Neural cell (in vitro differentiated cells): ENCODE measurements around the gene FPGS. TPM values are rescaled to one million over a fixed set of nuclear protein-coding genes. Genes with fewer than 3 reads are reported as not detected.

Source experiments
- H2AFZ ChIP-seq: fragments of 200-600, 300-800 bp; sonication (generic), shearing (Covaris generic); 2 replicates; pipeline ENCODE4 v1.6.0; 2014; ENCODE audit warnings: low read depth, mild to moderate bottlenecking, antibody characterized with exemption, low read length, moderate library complexity
- H3F3A ChIP-seq: fragments of 200-600 bp; shearing (Covaris generic); 2 replicates; pipeline ENCODE4 v1.6.1; 2016; ENCODE audit warnings: mild to moderate bottlenecking, moderate library complexity, mixed read lengths, antibody characterized with exemption, low read length; ENCODE audit not compliant: insufficient read depth, poor library complexity, severe bottlenecking
- H3K27ac ChIP-seq: fragments of 200-600, 300-800 bp; sonication (generic), shearing (Covaris generic); 2 replicates; pipeline ENCODE4 v1.5.1; 2014; ENCODE audit warnings: mild to moderate bottlenecking, low read length, moderate library complexity
- H3K27me3 ChIP-seq: fragments of 300-800, 200-600 bp; sonication (generic), shearing (Covaris generic); 2 replicates; pipeline ENCODE4 v1.6.0; 2014; ENCODE audit warnings: mild to moderate bottlenecking, low read depth, low read length, moderate library complexity; ENCODE audit not compliant: insufficient read depth
- H3K36me3 ChIP-seq: fragments of 300-800, 200-600 bp; sonication (generic), shearing (Covaris generic); 2 replicates; pipeline ENCODE4 v1.5.1; 2014; ENCODE audit warnings: mild to moderate bottlenecking, antibody characterized with exemption, low read length, moderate library complexity; ENCODE audit not compliant: insufficient read depth
- H3K4me2 ChIP-seq: fragments of 300-800, 200-600 bp; sonication (generic), shearing (Covaris generic); 2 replicates; pipeline ENCODE4 v1.6.0; 2014; ENCODE audit warnings: mild to moderate bottlenecking, low read length
- H3K4me3 ChIP-seq: fragments of 300-800, 200-600 bp; sonication (generic), shearing (Covaris generic); 2 replicates; pipeline ENCODE4 v1.5.1; 2014; ENCODE audit warnings: mild to moderate bottlenecking, low read length, moderate library complexity
- H3K79me2 ChIP-seq: fragments of 200-600 bp; shearing (Covaris generic); replicated peaks from 2 replicates; pipeline ENCODE4 v1.6.0; 2014; ENCODE audit warnings: mild to moderate bottlenecking, low read length, moderate library complexity; ENCODE audit not compliant: insufficient read depth
- H3K9ac ChIP-seq: fragments of 300-800, 200-600 bp; sonication (generic), shearing (Covaris generic); 2 replicates; pipeline ENCODE4 v1.6.1; 2016; ENCODE audit warnings: mild to moderate bottlenecking, low read length, mixed read lengths
- H3K9me2 ChIP-seq: fragments of 200-600 bp; shearing (Covaris generic); 2 replicates; pipeline ENCODE4 v1.6.1; 2016; ENCODE audit warnings: mild to moderate bottlenecking, low read length, mixed read lengths; ENCODE audit not compliant: insufficient read depth
- H3K9me3 ChIP-seq: fragments of 200-600, 300-800 bp; sonication (generic), shearing (Covaris generic); 2 replicates; pipeline ENCODE4 v1.6.1; 2016; ENCODE audit warnings: mild to moderate bottlenecking, mixed run types, low read length, moderate library complexity, mixed read lengths
- H4K20me1 ChIP-seq: fragments of 200-600 bp; shearing (Covaris generic); 2 replicates; pipeline ENCODE4 v1.6.1; 2016; ENCODE audit warnings: mild to moderate bottlenecking, mixed run types; ENCODE audit not compliant: insufficient read depth
- CTCF ChIP-seq: fragments of 450-650 bp; IDR thresholded peaks from 2 replicates; pipeline ENCODE4 v1.5.1; 2014; ENCODE audit warnings: antibody characterized with exemption, mild to moderate bottlenecking, moderate library complexity; ENCODE audit not compliant: poor library complexity, severe bottlenecking
- EP300 ChIP-seq: fragments of 450-650 bp; conservative IDR thresholded peaks from 2 replicates; pipeline ENCODE4 v1.6.1; 2014; ENCODE audit warnings: antibody characterized with exemption, mild to moderate bottlenecking, moderate library complexity; ENCODE audit not compliant: poor library complexity, severe bottlenecking
- EZH2 ChIP-seq: fragments of 200-600, 300-800 bp; shearing (Covaris generic), sonication (generic); IDR thresholded peaks from 2 replicates; pipeline ENCODE4 v1.6.1; 2014; ENCODE audit warnings: antibody characterized with exemption, low read length, borderline replicate concordance, mild to moderate bottlenecking; ENCODE audit not compliant: insufficient read depth, poor library complexity, severe bottlenecking
- MXI1 ChIP-seq: fragments of 450-650 bp; conservative IDR thresholded peaks from 2 replicates; pipeline ENCODE4 v1.6.1; 2014; ENCODE audit warnings: antibody characterized with exemption, mild to moderate bottlenecking; ENCODE audit not compliant: poor library complexity, severe bottlenecking
- POLR2AphosphoS5 ChIP-seq: IDR thresholded peaks from 2 replicates; pipeline ENCODE4 v1.6.1; 2012
- RAD21 ChIP-seq: fragments of 450-650 bp; conservative IDR thresholded peaks from 2 replicates; pipeline ENCODE4 v1.6.1; 2014; ENCODE audit warnings: antibody characterized with exemption, mild to moderate bottlenecking, moderate library complexity
- REST ChIP-seq: IDR thresholded peaks from 2 replicates; pipeline ENCODE4 v1.6.1; 2012; ENCODE audit warnings: borderline replicate concordance
- SMC3 ChIP-seq: fragments of 450-650 bp; conservative IDR thresholded peaks from 2 replicates; pipeline ENCODE4 v1.6.1; 2014; ENCODE audit warnings: antibody characterized with exemption, mild to moderate bottlenecking, moderate library complexity; ENCODE audit not compliant: poor library complexity
- TAF1 ChIP-seq: IDR thresholded peaks from 2 replicates; pipeline ENCODE4 v1.6.1; 2012; ENCODE audit warnings: low read depth
- polyA plus RNA-seq: library from polyadenylated mRNA; depleted of rRNA; stranded (reverse); fragments of >200 nt; gene quantifications from 2 replicates; pipeline ENCODE4 v1.2.3, GENCODE V29; 2014

FPGS gene
- polyA plus RNA-seq, 1 donor from 2014 or later, result 38.4 TPM

- Histone ChIP-seq H3F3A (no peaks in the 10 kb centered on the region), H3K27ac (no peak overlapping the region), H3K4me3 (no peak overlapping the region), H3K4me2 (no peak overlapping the region), H3K79me2 (no peaks in the 10 kb centered on the region), H4K20me1 (no peaks in the 10 kb centered on the region), H3K9me3 (no peaks in the 10 kb centered on the region), H3K36me3 (no peaks in the 10 kb centered on the region), H2AFZ (no peak overlapping the region), H3K9ac (no peak overlapping the region), H3K27me3 (no peaks in the 10 kb centered on the region), H3K9me2 (no peaks in the 10 kb centered on the region)
- TF ChIP-seq RAD21, result no peak
- TF ChIP-seq POLR2AphosphoS5, result no peak
- no peak for TF ChIP-seq EZH2
- TF ChIP-seq CTCF, result no peak
- no peak for TF ChIP-seq SMC3
- TF ChIP-seq TAF1, result no peak
- TF ChIP-seq MXI1, result no peak
- no peak for TF ChIP-seq EP300
- no peak for TF ChIP-seq REST
Observed at GRCh38 chr9:127862075-127863011, 59.7 kb downstream of the FPGS start.

- no peaks in the 10 kb centered on the region for H3K9me2 ChIP-seq
- H3K4me3 ChIP-seq, result no peak overlapping the region
- no peaks in the 10 kb centered on the region for H3K9me3 ChIP-seq
- H4K20me1 ChIP-seq, result no peaks in the 10 kb centered on the region
- H3K36me3 ChIP-seq, result no peaks in the 10 kb centered on the region
- no peak overlapping the region for H3K4me2 ChIP-seq
- no peak overlapping the region for H3K27ac ChIP-seq
- no peak for TF ChIP-seq EZH2
- no peak for TF ChIP-seq POLR2AphosphoS5
- TF ChIP-seq TAF1, result no peak
- no peak for TF ChIP-seq REST
- TF ChIP-seq RAD21, result no peak
- no peak for TF ChIP-seq EP300
- TF ChIP-seq CTCF, result no peak
- TF ChIP-seq SMC3, result no peak
- no peak for TF ChIP-seq MXI1
- H3K79me2 ChIP-seq, result no peaks in the 10 kb centered on the region
- no peak overlapping the region for H2AFZ ChIP-seq
- no peaks in the 10 kb centered on the region for H3K27me3 ChIP-seq
- no peak overlapping the region for H3K9ac ChIP-seq
- H3F3A ChIP-seq, result no peaks in the 10 kb centered on the region
Observed at GRCh38 chr9:127863191-127863621, 60.5 kb downstream of the FPGS start.
